Ishikawa (cell line): ENCODE data around the gene POP4.

Source experiments
- EGR1 ChIP-seq: IDR thresholded peaks from 2 replicates; pipeline ENCODE4 v1.6.1; 2012
- FOXM1 ChIP-seq: IDR thresholded peaks from 2 replicates; pipeline ENCODE4 v1.6.1; 2012; ENCODE audit warnings: low read depth, borderline replicate concordance
- MAX ChIP-seq: IDR thresholded peaks from 2 replicates; pipeline ENCODE4 v1.6.1; 2012
- REST ChIP-seq: IDR thresholded peaks from 2 replicates; pipeline ENCODE4 v1.6.1; 2012; ENCODE audit warnings: low read depth, mild to moderate bottlenecking
- TCF12 ChIP-seq: IDR thresholded peaks from 2 replicates; pipeline ENCODE4 v1.6.1; 2012; ENCODE audit warnings: low read depth

- TF ChIP-seq REST = no peak
- TF ChIP-seq EGR1 = no peak
- TF ChIP-seq FOXM1 = no peak
- no peak; the same call in 1 of the 2 replicates for TF ChIP-seq MAX
- TF ChIP-seq TCF12 = no peak; the same call in 1 of the 2 replicates
These were observed 301 bp downstream of the POP4 start for GRCh38 chr19:29606420-29606747.
